ENCODE results near the gene RTCA. TPM values are rescaled to one million over a fixed set of nuclear protein-coding genes. Genes with fewer than 3 reads are reported as not detected.

RTCA gene
- total RNA-seq, 4 donors from 2014 or later, result 22.3 to 32.8 (median 24.8) TPM

DNA sequence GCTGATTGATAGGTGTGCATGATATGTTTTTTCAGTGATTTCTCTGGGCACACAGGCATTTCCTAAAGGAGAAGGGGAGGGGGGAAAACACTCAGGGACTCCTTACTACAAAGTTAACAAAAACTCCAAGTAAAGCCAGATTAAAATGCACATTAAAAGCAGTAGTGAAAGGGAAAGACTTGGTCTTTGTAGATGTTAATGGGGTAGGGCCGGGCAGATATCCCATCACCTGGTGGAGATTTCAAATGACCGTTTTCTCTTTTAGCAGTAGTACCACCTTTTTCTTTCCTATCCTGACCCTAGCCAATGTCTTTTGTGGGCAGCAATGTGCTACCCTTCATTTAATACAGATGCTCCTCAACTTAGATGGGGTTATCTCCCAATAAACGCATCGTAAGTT lies 32.5 kb downstream of the RTCA start:
- no peak overlapping the region for H3K27ac ChIP-seq
- no peak for DNase-seq
- no peak for ATAC-seq
- intact Hi-C loops (cut with DNase I; ENCODE audit: low total_unique reads) (no loop called here), in situ Hi-C loops (cut with MboI; ENCODE audit: low sequenced_read_pairs in 4 of 4) (loop anchor here in 1 of 4 donors (25.0 kb wide), 1 partner anchor 164 kb away; no protein-coding TSS in a partner anchor)
- H3K4me1 ChIP-seq, result no peaks in the 10 kb centered on the region
- no peaks in the 10 kb centered on the region for H3K36me3 ChIP-seq
- H3K9me3 ChIP-seq, result no peaks in the 10 kb centered on the region
- TF ChIP-seq, protein P1, sequence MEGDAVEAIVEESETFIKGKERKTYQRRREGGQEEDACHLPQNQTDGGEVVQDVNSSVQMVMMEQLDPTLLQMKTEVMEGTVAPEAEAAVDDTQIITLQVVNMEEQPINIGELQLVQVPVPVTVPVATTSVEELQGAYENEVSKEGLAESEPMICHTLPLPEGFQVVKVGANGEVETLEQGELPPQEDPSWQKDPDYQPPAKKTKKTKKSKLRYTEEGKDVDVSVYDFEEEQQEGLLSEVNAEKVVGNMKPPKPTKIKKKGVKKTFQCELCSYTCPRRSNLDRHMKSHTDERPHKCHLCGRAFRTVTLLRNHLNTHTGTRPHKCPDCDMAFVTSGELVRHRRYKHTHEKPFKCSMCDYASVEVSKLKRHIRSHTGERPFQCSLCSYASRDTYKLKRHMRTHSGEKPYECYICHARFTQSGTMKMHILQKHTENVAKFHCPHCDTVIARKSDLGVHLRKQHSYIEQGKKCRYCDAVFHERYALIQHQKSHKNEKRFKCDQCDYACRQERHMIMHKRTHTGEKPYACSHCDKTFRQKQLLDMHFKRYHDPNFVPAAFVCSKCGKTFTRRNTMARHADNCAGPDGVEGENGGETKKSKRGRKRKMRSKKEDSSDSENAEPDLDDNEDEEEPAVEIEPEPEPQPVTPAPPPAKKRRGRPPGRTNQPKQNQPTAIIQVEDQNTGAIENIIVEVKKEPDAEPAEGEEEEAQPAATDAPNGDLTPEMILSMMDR (IDR thresholded peaks at IDR 0.05 in 4 of 5, conservative IDR thresholded peaks at IDR 0.05 in 1 of 5), result no peak
- no peak for TF ChIP-seq POLR2A (IDR thresholded peaks at IDR 0.05)
- no peak overlapping the region for H3K4me3 ChIP-seq
- no peaks in the 10 kb centered on the region for H3K27me3 ChIP-seq

DNA sequence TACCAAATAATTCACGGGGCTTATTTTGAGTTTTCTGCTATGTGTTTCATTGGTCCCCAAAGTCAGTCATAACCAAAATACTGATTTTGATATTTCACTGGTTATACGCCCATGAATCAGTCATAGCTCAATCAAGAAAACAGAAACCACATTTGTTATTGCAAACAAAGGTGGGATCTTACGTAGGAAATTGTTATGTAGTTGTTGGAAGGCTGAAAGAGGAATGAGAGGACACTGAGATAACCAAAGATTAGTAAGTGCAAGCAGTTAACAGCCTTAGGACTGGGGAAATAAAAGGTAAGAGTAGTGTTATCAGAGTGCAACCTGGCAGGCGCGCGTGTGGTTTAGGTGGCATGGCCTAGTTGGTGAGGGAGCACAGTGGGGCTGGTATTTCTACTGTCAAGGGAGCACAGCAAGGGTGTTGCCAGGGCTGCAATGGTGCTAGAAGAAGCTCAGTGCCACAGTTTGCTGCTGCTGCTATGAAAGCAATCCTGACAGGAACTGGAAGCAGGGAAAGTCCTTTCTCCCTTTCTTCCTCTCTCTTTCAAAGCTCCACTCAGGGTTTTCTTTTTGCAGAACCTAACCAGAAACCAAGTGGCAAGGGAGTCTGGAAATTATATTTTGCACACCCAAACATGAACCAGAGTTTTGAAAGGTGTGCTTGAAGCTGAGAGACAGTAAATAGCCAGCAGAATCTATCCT lies 33.7 kb downstream of the RTCA start:
- Histone ChIP-seq H3K27me3 (no peaks in the 10 kb centered on the region), H3K9me3 (no peaks in the 10 kb centered on the region), H3K27ac (no peak overlapping the region), H3K4me3 (no peak overlapping the region), H3K36me3 (no peaks in the 10 kb centered on the region), H3K4me1 (no peaks in the 10 kb centered on the region)
- intact Hi-C loops (cut with DNase I; ENCODE audit: low total_unique reads), result no loop called here
- ATAC-seq, result no peak
- no peak for DNase-seq
- TF ChIP-seq, protein P1 (IDR thresholded peaks at IDR 0.05 in 4 of 5, conservative IDR thresholded peaks at IDR 0.05 in 1 of 5), result no peak
- no peak for TF ChIP-seq POLR2A (IDR thresholded peaks at IDR 0.05)
- in situ Hi-C loops (cut with MboI; ENCODE audit: low sequenced_read_pairs in 4 of 4), result loop anchor here in 1 of 4 donors (25.0 kb wide), 1 partner anchor 163 kb away; no protein-coding TSS in a partner anchor

DNA sequence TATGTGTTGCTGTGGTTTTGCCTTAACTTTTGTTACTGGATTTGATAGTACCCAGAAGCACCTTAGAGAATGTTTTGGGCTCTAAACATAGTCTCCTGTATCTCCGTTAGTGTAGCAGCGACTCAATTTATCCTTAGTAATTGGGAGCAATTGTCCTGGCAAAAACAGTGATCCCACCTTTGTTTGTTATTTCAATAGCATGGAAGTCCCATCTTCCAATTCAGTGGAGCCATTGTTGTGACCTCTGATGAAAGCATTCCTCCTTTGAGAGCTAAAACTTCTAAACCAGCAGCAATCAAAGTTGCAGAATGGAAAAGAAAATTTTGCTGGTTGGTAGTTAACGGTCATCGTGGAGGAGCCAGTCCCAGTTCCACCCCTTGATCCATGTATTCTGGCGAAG lies 34.7 kb downstream of the RTCA start:
- H3K27me3 ChIP-seq, result no peaks in the 10 kb centered on the region
- no peak overlapping the region for H3K4me3 ChIP-seq
- DNase-seq (no peak), ATAC-seq (no peak)
- no peaks in the 10 kb centered on the region for H3K4me1 ChIP-seq
- H3K9me3 ChIP-seq, result no peaks in the 10 kb centered on the region
- H3K36me3 ChIP-seq, result no peaks in the 10 kb centered on the region
- intact Hi-C loops (cut with DNase I; ENCODE audit: low total_unique reads), result no loop called here
- TF ChIP-seq, protein P1 (IDR thresholded peaks at IDR 0.05 in 4 of 5, conservative IDR thresholded peaks at IDR 0.05 in 1 of 5), result no peak
- in situ Hi-C loops (cut with MboI; ENCODE audit: low sequenced_read_pairs in 4 of 4), result no loop called here
- no peak overlapping the region for H3K27ac ChIP-seq

DNA sequence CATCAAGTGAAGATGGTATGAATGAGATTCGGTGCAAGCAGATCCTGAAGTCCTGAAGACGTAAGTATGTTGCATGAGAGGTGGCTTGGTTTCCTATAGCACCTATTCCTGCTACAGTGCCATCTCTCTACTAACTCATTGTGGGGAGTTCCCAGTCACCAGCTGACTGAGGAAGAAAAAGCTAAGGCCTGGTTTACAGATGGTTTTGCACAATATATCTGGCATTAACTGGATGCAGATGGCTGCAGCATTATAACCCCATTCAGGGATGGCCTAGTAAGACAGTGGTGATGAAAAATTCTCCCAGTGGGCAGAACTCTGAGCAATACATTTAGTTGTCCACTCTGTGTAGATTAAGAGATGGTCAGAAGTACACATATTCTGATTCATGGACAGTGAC lies 36.7 kb downstream of the RTCA start:
- Histone ChIP-seq H3K4me3 (no peak overlapping the region), H3K9me3 (no peaks in the 10 kb centered on the region), H3K27me3 (no peaks in the 10 kb centered on the region), H3K36me3 (no peaks in the 10 kb centered on the region), H3K4me1 (no peaks in the 10 kb centered on the region), H3K27ac (no peak overlapping the region)
- DNase-seq (no peak), ATAC-seq (no peak)
- in situ Hi-C loops (cut with MboI; ENCODE audit: low sequenced_read_pairs in 4 of 4) (no loop called here), intact Hi-C loops (cut with DNase I; ENCODE audit: low total_unique reads) (no loop called here)
- TF ChIP-seq POLR2A (IDR thresholded peaks at IDR 0.05), result no peak
- TF ChIP-seq, protein P1 (IDR thresholded peaks at IDR 0.05 in 4 of 5, conservative IDR thresholded peaks at IDR 0.05 in 1 of 5), result no peak

DNA sequence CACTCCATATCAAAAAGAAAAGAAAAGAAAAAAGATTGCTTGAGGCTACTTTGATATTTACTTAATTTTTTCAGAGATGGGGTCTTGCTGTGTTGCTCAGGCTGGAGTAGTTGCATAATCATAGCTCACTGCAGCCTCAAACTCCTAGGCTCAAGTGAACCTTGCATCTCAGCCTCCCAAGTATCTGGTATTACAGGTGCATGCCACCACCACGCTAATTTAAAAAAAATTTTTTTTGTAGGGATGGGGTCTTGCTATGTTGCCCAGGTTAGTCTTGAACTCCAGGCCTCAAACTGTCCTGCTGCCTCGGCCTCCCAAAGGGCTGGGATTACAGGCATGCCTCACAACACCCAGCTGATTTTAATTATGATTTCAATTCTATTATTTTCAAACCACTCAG lies 38.2 kb downstream of the RTCA start:
- intact Hi-C loops (cut with DNase I; ENCODE audit: low total_unique reads) (no loop called here), in situ Hi-C loops (cut with MboI; ENCODE audit: low sequenced_read_pairs in 4 of 4) (no loop called here)
- DNase-seq, result no peak
- no peak for ATAC-seq
- Histone ChIP-seq H3K9me3 (no peaks in the 10 kb centered on the region), H3K36me3 (no peaks in the 10 kb centered on the region), H3K4me3 (no peak overlapping the region), H3K27me3 (no peaks in the 10 kb centered on the region), H3K27ac (no peak overlapping the region), H3K4me1 (no peaks in the 10 kb centered on the region)
- TF ChIP-seq POLR2A (IDR thresholded peaks at IDR 0.05), result no peak
- TF ChIP-seq, protein P1 (IDR thresholded peaks at IDR 0.05 in 4 of 5, conservative IDR thresholded peaks at IDR 0.05 in 1 of 5), result no peak

All from gastrocnemius medialis (tissue), 4 donors.